ENCODE measurements around the gene LCTL.

DNA sequence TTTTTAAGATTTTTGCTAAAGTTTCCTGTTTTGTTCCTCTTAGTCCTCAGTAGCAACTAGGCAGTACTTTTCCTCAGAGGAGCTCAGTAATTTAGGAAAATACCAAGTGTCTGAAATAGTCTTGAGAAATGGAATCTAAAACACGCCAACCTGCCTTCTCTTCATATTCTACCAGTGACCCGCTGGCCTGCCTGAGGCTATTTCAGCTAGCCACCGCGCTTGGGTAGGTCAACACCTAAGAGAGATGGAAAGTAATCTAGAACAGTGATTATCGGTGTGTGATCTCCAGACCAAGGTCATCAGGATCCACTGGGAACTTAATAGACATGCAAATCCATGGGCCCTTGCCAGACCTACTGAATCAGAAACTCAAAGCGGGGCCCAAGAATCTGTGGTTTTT lies 7.5 kb downstream of the LCTL start:
- TF ChIP-seq, protein P1, sequence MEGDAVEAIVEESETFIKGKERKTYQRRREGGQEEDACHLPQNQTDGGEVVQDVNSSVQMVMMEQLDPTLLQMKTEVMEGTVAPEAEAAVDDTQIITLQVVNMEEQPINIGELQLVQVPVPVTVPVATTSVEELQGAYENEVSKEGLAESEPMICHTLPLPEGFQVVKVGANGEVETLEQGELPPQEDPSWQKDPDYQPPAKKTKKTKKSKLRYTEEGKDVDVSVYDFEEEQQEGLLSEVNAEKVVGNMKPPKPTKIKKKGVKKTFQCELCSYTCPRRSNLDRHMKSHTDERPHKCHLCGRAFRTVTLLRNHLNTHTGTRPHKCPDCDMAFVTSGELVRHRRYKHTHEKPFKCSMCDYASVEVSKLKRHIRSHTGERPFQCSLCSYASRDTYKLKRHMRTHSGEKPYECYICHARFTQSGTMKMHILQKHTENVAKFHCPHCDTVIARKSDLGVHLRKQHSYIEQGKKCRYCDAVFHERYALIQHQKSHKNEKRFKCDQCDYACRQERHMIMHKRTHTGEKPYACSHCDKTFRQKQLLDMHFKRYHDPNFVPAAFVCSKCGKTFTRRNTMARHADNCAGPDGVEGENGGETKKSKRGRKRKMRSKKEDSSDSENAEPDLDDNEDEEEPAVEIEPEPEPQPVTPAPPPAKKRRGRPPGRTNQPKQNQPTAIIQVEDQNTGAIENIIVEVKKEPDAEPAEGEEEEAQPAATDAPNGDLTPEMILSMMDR (IDR thresholded peaks at IDR 0.05 in 8 of 11, conservative IDR thresholded peaks at IDR 0.05 in 3 of 11): no peak
- TF ChIP-seq POLR2A (IDR thresholded peaks at IDR 0.05): no peak
- no peak for TF ChIP-seq POLR2AphosphoS5 (IDR thresholded peaks at IDR 0.05)
